Activated CD8-positive, alpha-beta memory T cell treated with anti-CD3 and anti-CD28 coated beads, Interleukin-2, amount 10 ng/mL, durations not matched to agents 7 days and 5 days (primary cell): Measurements from ENCODE around the gene ABL1. TPM values are rescaled to one million over a fixed set of nuclear protein-coding genes. Genes with fewer than 3 reads are reported as not detected.

Source experiments
- ATAC-seq: fragments of 150-1000 bp; cut with Tn5 transposase; one replicate; pipeline ENCODE4 v1.10.0; 2021; ENCODE audit warnings: moderate library complexity
- CTCF ChIA-PET: fragments of 350-600 bp; sonication (Branson Sonifier 250); formaldehyde crosslinking; loops from one replicate; lab custom pipeline; 2021; ENCODE audit warnings: antibody characterized with exemption; lab: Charles Lee
- DNase-seq: peaks from one replicate; pipeline ENCODE4 v3.0.0-alpha.2; 2020
- H3K27ac Mint-ChIP-seq: one replicate; pipeline ENCODE4 v1.8.0; 2021; ENCODE audit warnings: mild to moderate bottlenecking, mixed read lengths
- H3K27me3 Mint-ChIP-seq: one replicate; pipeline ENCODE4 v1.8.0; 2021; ENCODE audit warnings: mixed read lengths
- H3K36me3 Mint-ChIP-seq: one replicate; pipeline ENCODE4 v1.8.0; 2021; ENCODE audit warnings: mild to moderate bottlenecking, mixed read lengths
- H3K4me1 Mint-ChIP-seq: one replicate; pipeline ENCODE4 v1.8.0; 2021; ENCODE audit warnings: mixed read lengths
- H3K4me3 Mint-ChIP-seq: one replicate; pipeline ENCODE4 v1.8.0; 2021; ENCODE audit warnings: mild to moderate bottlenecking, moderate library complexity, mixed read lengths
- H3K9me3 Mint-ChIP-seq: one replicate; pipeline ENCODE4 v1.8.0; 2022; ENCODE audit warnings: low read depth, mixed read lengths
- total RNA-seq, 2 experiments: library from RNA; stranded (reverse); gene quantifications; one replicate each; pipeline ENCODE4 v1.2.3, GENCODE V29; 2021

Gene ABL1
- total RNA-seq, 2 experiments from 2014 or later: 34.0 to 36.2 TPM

GRCh38 chr9:130810609-130811136 is 24.4 kb upstream of the ABL1 start:
- peaks cover 9% of the 10 kb centered on the region for H3K36me3 Mint-ChIP-seq
- CTCF ChIA-PET: no interaction called here
- peaks cover 17% of the 10 kb centered on the region for H3K4me1 Mint-ChIP-seq
- ATAC-seq (no peak), DNase-seq (no peak)
- H3K4me3 Mint-ChIP-seq: no peak overlapping the region
- no peak overlapping the region for H3K27ac Mint-ChIP-seq
- no peaks in the 10 kb centered on the region for H3K27me3 Mint-ChIP-seq
- H3K9me3 Mint-ChIP-seq: no peaks in the 10 kb centered on the region

GRCh38 chr9:130815242-130815808 is 19.7 kb upstream of the ABL1 start:
- Mint-ChIP-seq H3K36me3 (peaks cover 15% of the 10 kb centered on the region), H3K27me3 (no peaks in the 10 kb centered on the region), H3K4me3 (no peak overlapping the region), H3K27ac (no peak overlapping the region), H3K4me1 (peaks cover 10% of the 10 kb centered on the region), H3K9me3 (peaks cover 3% of the 10 kb centered on the region)
- CTCF ChIA-PET: interaction anchor here (1.0 kb wide), 1 partner anchor 48 kb away, joined by 4 read pairs; no protein-coding TSS in a partner anchor
- no peak for DNase-seq
- ATAC-seq: no peak

GRCh38 chr9:130817914-130818313 is 17.1 kb upstream of the ABL1 start:
- no peaks in the 10 kb centered on the region for H3K27me3 Mint-ChIP-seq
- H3K9me3 Mint-ChIP-seq: peaks cover 3% of the 10 kb centered on the region
- DNase-seq (no peak), ATAC-seq (no peak)
- peaks cover 10% of the 10 kb centered on the region for H3K4me1 Mint-ChIP-seq
- CTCF ChIA-PET: no interaction called here
- H3K4me3 Mint-ChIP-seq: no peak overlapping the region
- H3K27ac Mint-ChIP-seq: no peak overlapping the region
- H3K36me3 Mint-ChIP-seq: peaks cover 11% of the 10 kb centered on the region

GRCh38 chr9:130820135-130820738 is 14.8 kb upstream of the ABL1 start:
- ATAC-seq (no peak), DNase-seq (no peak)
- Mint-ChIP-seq H3K27ac (no peak overlapping the region), H3K4me1 (peaks cover under 1% of the 10 kb centered on the region), H3K4me3 (no peak overlapping the region), H3K27me3 (no peaks in the 10 kb centered on the region), H3K36me3 (peaks cover 11% of the 10 kb centered on the region), H3K9me3 (peaks cover 3% of the 10 kb centered on the region)
- CTCF ChIA-PET: no interaction called here

- DNase-seq (no peak), ATAC-seq (no peak)
- Mint-ChIP-seq H3K4me3 (no peak overlapping the region), H3K9me3 (peaks cover 6% of the 10 kb centered on the region), H3K4me1 (no peaks in the 10 kb centered on the region), H3K27me3 (no peaks in the 10 kb centered on the region), H3K27ac (no peak overlapping the region), H3K36me3 (peaks cover 5% of the 10 kb centered on the region)
- CTCF ChIA-PET: no interaction called here
These were observed 11.6 kb upstream of the ABL1 start for GRCh38 chr9:130823435-130823834.

- CTCF ChIA-PET: interaction anchor here (0.7 kb wide), 1 partner anchor 41 kb away, joined by 3 read pairs; no protein-coding TSS in a partner anchor
These were observed 11.0 kb upstream of the ABL1 start for GRCh38 chr9:130824079-130824478.

GRCh38 chr9:130824643-130825350 is 10.3 kb upstream of the ABL1 start:
- H3K4me1 Mint-ChIP-seq: no peaks in the 10 kb centered on the region
- H3K36me3 Mint-ChIP-seq: peaks cover 9% of the 10 kb centered on the region
- peaks cover 8% of the 10 kb centered on the region for H3K9me3 Mint-ChIP-seq
- H3K4me3 Mint-ChIP-seq: no peak overlapping the region
- no peaks in the 10 kb centered on the region for H3K27me3 Mint-ChIP-seq
- no peak overlapping the region for H3K27ac Mint-ChIP-seq
- no peak for ATAC-seq
- CTCF ChIA-PET: interaction anchor here (0.7 kb wide), 1 partner anchor 41 kb away, joined by 3 read pairs; no protein-coding TSS in a partner anchor
- no peak for DNase-seq

More at GRCh38 chr9:130824079-130824478, 11.0 kb upstream of the ABL1 start:
- H3K27me3 Mint-ChIP-seq: no peaks in the 10 kb centered on the region
- no peak for ATAC-seq
- DNase-seq: no peak
- H3K27ac Mint-ChIP-seq: no peak overlapping the region
- peaks cover 8% of the 10 kb centered on the region for H3K9me3 Mint-ChIP-seq
- no peak overlapping the region for H3K4me3 Mint-ChIP-seq
- H3K36me3 Mint-ChIP-seq: peaks cover 11% of the 10 kb centered on the region
- no peaks in the 10 kb centered on the region for H3K4me1 Mint-ChIP-seq

- peaks cover 9% of the 10 kb centered on the region for H3K36me3 Mint-ChIP-seq
- peaks cover 8% of the 10 kb centered on the region for H3K9me3 Mint-ChIP-seq
- no peaks in the 10 kb centered on the region for H3K4me1 Mint-ChIP-seq
- no peak for ATAC-seq
- no peak overlapping the region for H3K4me3 Mint-ChIP-seq
- DNase-seq: no peak
- H3K27ac Mint-ChIP-seq: no peak overlapping the region
- CTCF ChIA-PET: no interaction called here
- H3K27me3 Mint-ChIP-seq: no peaks in the 10 kb centered on the region
These were observed 9.8 kb upstream of the ABL1 start for GRCh38 chr9:130825351-130825651.

- ATAC-seq (no peak), DNase-seq (no peak)
- H3K4me3 Mint-ChIP-seq: no peak overlapping the region
- H3K4me1 Mint-ChIP-seq: no peaks in the 10 kb centered on the region
- peaks cover 9% of the 10 kb centered on the region for H3K36me3 Mint-ChIP-seq
- CTCF ChIA-PET: no interaction called here
- H3K27ac Mint-ChIP-seq: no peak overlapping the region
- H3K27me3 Mint-ChIP-seq: peaks cover 3% of the 10 kb centered on the region
- peaks cover 8% of the 10 kb centered on the region for H3K9me3 Mint-ChIP-seq
These were observed 9.2 kb upstream of the ABL1 start for GRCh38 chr9:130825809-130826208.

GRCh38 chr9:130829762-130830161 is 5.3 kb upstream of the ABL1 start:
- DNase-seq: no peak
- peaks cover 9% of the 10 kb centered on the region for H3K36me3 Mint-ChIP-seq
- CTCF ChIA-PET: no interaction called here
- H3K27ac Mint-ChIP-seq: no peak overlapping the region
- peaks cover 10% of the 10 kb centered on the region for H3K27me3 Mint-ChIP-seq
- peaks cover 9% of the 10 kb centered on the region for H3K4me1 Mint-ChIP-seq
- peaks cover 8% of the 10 kb centered on the region for H3K9me3 Mint-ChIP-seq
- no peak overlapping the region for H3K4me3 Mint-ChIP-seq
- no peak for ATAC-seq

GRCh38 chr9:130830231-130830760 is 4.8 kb upstream of the ABL1 start:
- CTCF ChIA-PET: interaction anchor here (1.2 kb wide), 1 partner anchor 36 kb away, joined by 3 read pairs; no protein-coding TSS in a partner anchor
- Mint-ChIP-seq H3K27ac (no peak overlapping the region), H3K4me3 (no peak overlapping the region), H3K4me1 (peaks cover 9% of the 10 kb centered on the region), H3K27me3 (peaks cover 10% of the 10 kb centered on the region), H3K36me3 (peaks cover 9% of the 10 kb centered on the region), H3K9me3 (peaks cover 8% of the 10 kb centered on the region)
- DNase-seq (no peak), ATAC-seq (no peak)

GRCh38 chr9:130831077-130831476 is 4.0 kb upstream of the ABL1 start:
- Mint-ChIP-seq H3K27ac (no peak overlapping the region), H3K4me1 (peaks cover 11% of the 10 kb centered on the region), H3K9me3 (peaks cover 8% of the 10 kb centered on the region), H3K36me3 (peaks cover 9% of the 10 kb centered on the region), H3K27me3 (peaks cover 10% of the 10 kb centered on the region), H3K4me3 (no peak overlapping the region)
- DNase-seq (no peak), ATAC-seq (no peak)
- CTCF ChIA-PET: interaction anchor here (1.2 kb wide), 1 partner anchor 36 kb away, joined by 3 read pairs; no protein-coding TSS in a partner anchor
